NCI-H2081 (cell line): ENCODE data around the gene SERP2.
"Not testable (repeated sequence)": the region's sequence is repeated elsewhere in the genome, so short reads cannot be mapped to it uniquely, and the experiment has no call there.

Experiments
- DNase-seq, 2 experiments: peaks; one replicate each; lab custom pipeline; 2025; lab: John Stamatoyannopoulos, UW

SERP2 gene

GRCh38 chr13:44373601-44374347 is at the start of gene SERP2:
TSS of gene SERP2 (plus strand) at chr13:44373824. CDS start at chr13:44374026, 202 bp downstream.
- DNase-seq: peak; percentile 12 to 58

- DNase-seq: no peak
These were observed 46.7 kb upstream of the SERP2 start for GRCh38 chr13:44326961-44327360.

- not testable (repeated sequence) for DNase-seq
These were observed 44.6 kb upstream of the SERP2 start for GRCh38 chr13:44329041-44329440.

GRCh38 chr13:44329909-44330545 is 43.6 kb upstream of the SERP2 start:
- DNase-seq: no peak

- DNase-seq: no peak
These were observed 42.2 kb upstream of the SERP2 start for GRCh38 chr13:44331446-44331845.

- DNase-seq: peak; percentile 54 to 65
These were observed 41.4 kb upstream of the SERP2 start for GRCh38 chr13:44331912-44332851.

- DNase-seq: no peak
These were observed 39.5 kb upstream of the SERP2 start for GRCh38 chr13:44333950-44334655.

GRCh38 chr13:44334751-44335150 is 38.9 kb upstream of the SERP2 start:
- DNase-seq: no peak

- no peak for DNase-seq
These were observed 36.7 kb upstream of the SERP2 start for GRCh38 chr13:44336934-44337333.

- no peak for DNase-seq
These were observed 36.0 kb upstream of the SERP2 start for GRCh38 chr13:44337581-44337980.

- no peak for DNase-seq
These were observed 33.1 kb upstream of the SERP2 start for GRCh38 chr13:44340508-44340907.

GRCh38 chr13:44342741-44343140 is 30.9 kb upstream of the SERP2 start:
- DNase-seq: no peak

GRCh38 chr13:44346534-44346933 is 27.1 kb upstream of the SERP2 start:
- DNase-seq: no peak

- no peak for DNase-seq
These were observed 26.3 kb upstream of the SERP2 start for GRCh38 chr13:44347301-44347700.

GRCh38 chr13:44347949-44348348 is 25.7 kb upstream of the SERP2 start:
- no peak for DNase-seq

GRCh38 chr13:44350775-44351504 is 22.7 kb upstream of the SERP2 start:
- peak; percentile 26 to 62 for DNase-seq

GRCh38 chr13:44351505-44351854 is 22.1 kb upstream of the SERP2 start:
- DNase-seq: no peak

- no peak for DNase-seq
These were observed 21.4 kb upstream of the SERP2 start for GRCh38 chr13:44352202-44352601.

GRCh38 chr13:44352671-44353070 is 21.0 kb upstream of the SERP2 start:
- DNase-seq: no peak

GRCh38 chr13:44354331-44354730 is 19.3 kb upstream of the SERP2 start:
- DNase-seq: no peak

- DNase-seq: no peak
These were observed 18.7 kb upstream of the SERP2 start for GRCh38 chr13:44354884-44355283.
